Thoracic aorta (tissue), 2 donors: Measurements from ENCODE around the gene SRD5A1. TPM values are rescaled to one million over a fixed set of nuclear protein-coding genes. Genes with fewer than 3 reads are reported as not detected.
"Not testable (repeated sequence)": the region's sequence is repeated elsewhere in the genome, so short reads cannot be mapped to it uniquely, and the experiment has no call there.

Experiments
- ATAC-seq: fragments of 150-250 bp; one replicate; pipeline ENCODE4 v1.8.0; 2017; ENCODE audit warnings: low read depth; ENCODE audit not compliant: insufficient number of reproducible peaks, low FRiP score
- DNase-seq: peaks from one replicate; pipeline ENCODE4 v3.0.0-alpha.2; 2020; ENCODE audit warnings: low spot score
- H3K27ac ChIP-seq, 2 donors: fragments of 200-600 bp; sonication (generic); 1 replicate in 1 of 2; 2 replicates in 1 of 2; pipeline ENCODE4 v1.5.1; 2016; ENCODE audit warnings: mild to moderate bottlenecking in 2 of 2, moderate library complexity in 2 of 2
- H3K27me3 ChIP-seq: fragments of 200-600 bp; sonication (generic); replicated peaks from 2 replicates; pipeline ENCODE4 v1.6.0; 2016; ENCODE audit warnings: mild to moderate bottlenecking; ENCODE audit not compliant: insufficient read depth
- H3K36me3 ChIP-seq: fragments of 200-600 bp; sonication (generic); one replicate; pipeline ENCODE4 v1.5.1; 2016
- H3K4me1 ChIP-seq, 2 donors: fragments of 200-600 bp; sonication (generic); 1 replicate in 1 of 2; 2 replicates in 1 of 2; pipeline versions ENCODE4 v1.5.1 to v1.6.0; 2016; ENCODE audit warnings: low read depth in 2 of 2, mild to moderate bottlenecking in 1 of 2; ENCODE audit not compliant: control insufficient read depth in 1 of 2
- H3K4me3 ChIP-seq: fragments of 200-600 bp; sonication (generic); 2 replicates; pipeline ENCODE4 v1.5.1; 2016; ENCODE audit warnings: mild to moderate bottlenecking
- H3K9me3 ChIP-seq: fragments of 200-600 bp; sonication (generic); 2 replicates; pipeline ENCODE4 v1.5.1; 2016
- CTCF ChIP-seq: fragments of 200-600 bp; sonication (generic); IDR thresholded peaks from one replicate; pipeline ENCODE4 v1.5.1; 2019; ENCODE audit warnings: antibody characterized with exemption
- total RNA-seq, 2 donors: library from RNA; depleted of rRNA; stranded (reverse); fragments of >200 nt; gene quantifications; one replicate each; pipeline versions ENCODE4 v1.1.0 to v1.2.3, GENCODE V29; 2016

Gene SRD5A1
- total RNA-seq, 2 donors from 2014 or later, result 7.6 to 8.5 TPM

DNA sequence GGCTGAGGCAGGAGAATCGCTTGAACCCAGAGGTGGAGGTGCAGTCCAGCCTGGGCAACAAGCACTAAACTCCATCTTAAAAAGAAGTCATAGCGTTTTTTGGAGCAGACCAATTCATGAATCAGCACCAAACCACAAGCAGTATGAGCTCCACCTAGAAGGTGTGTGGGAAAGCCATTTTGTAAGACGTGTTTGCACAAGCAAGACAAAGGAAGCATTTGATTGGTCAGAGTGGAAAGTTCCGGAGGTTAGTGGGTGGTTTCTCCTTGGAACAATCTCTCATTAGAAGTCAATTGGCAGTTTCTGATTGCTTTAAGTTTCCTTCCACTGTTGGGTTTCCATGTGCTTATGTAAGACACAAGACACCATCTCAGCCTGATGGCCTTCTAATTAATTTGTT lies 5.0 kb downstream of the SRD5A1 start:
- no peaks in the 10 kb centered on the region for H3K27me3 ChIP-seq
- DNase-seq (no peak), ATAC-seq (no peak)
- H3K9me3 ChIP-seq, result no peaks in the 10 kb centered on the region
- H3K27ac ChIP-seq, result no peak overlapping the region
- peaks cover 0 to 8% of the 10 kb centered on the region in 2 donors for H3K4me1 ChIP-seq
- no peak overlapping the region for H3K4me3 ChIP-seq
- no peak for TF ChIP-seq CTCF
- no peaks in the 10 kb centered on the region for H3K36me3 ChIP-seq

- ATAC-seq (no peak), DNase-seq (no peak)
- no peaks in the 10 kb centered on the region for H3K4me1 ChIP-seq
- H3K27me3 ChIP-seq, result no peaks in the 10 kb centered on the region
- no peak overlapping the region for H3K4me3 ChIP-seq
- H3K36me3 ChIP-seq, result no peaks in the 10 kb centered on the region
- no peaks in the 10 kb centered on the region for H3K9me3 ChIP-seq
- TF ChIP-seq CTCF, result no peak
- H3K27ac ChIP-seq, result no peak overlapping the region
Observed at GRCh38 chr5:6642655-6643054, 9.4 kb downstream of the SRD5A1 start.

- H3K36me3 ChIP-seq, result no peaks in the 10 kb centered on the region
- H3K27ac ChIP-seq, result no peak overlapping the region
- TF ChIP-seq CTCF, result no peak
- ATAC-seq, result no peak
- H3K4me1 ChIP-seq, result no peaks in the 10 kb centered on the region
- H3K4me3 ChIP-seq, result no peak overlapping the region
- no peaks in the 10 kb centered on the region for H3K27me3 ChIP-seq
- H3K9me3 ChIP-seq, result no peaks in the 10 kb centered on the region
- no peak for DNase-seq
Observed at GRCh38 chr5:6644794-6645241, 11.6 kb downstream of the SRD5A1 start.

- not testable (repeated sequence) for H3K27me3 ChIP-seq, H3K36me3 ChIP-seq, H3K27ac ChIP-seq, ATAC-seq, H3K9me3 ChIP-seq, H3K4me3 ChIP-seq, DNase-seq, H3K4me1 ChIP-seq
Observed at GRCh38 chr5:6645571-6646362, 12.5 kb downstream of the SRD5A1 start.

GRCh38 chr5:6649186-6649585 lies 15.9 kb downstream of the SRD5A1 start:
- H3K4me1 ChIP-seq, result no peaks in the 10 kb centered on the region
- no peak for TF ChIP-seq CTCF
- no peak overlapping the region for H3K4me3 ChIP-seq
- H3K27me3 ChIP-seq, result no peaks in the 10 kb centered on the region
- no peak for ATAC-seq
- no peaks in the 10 kb centered on the region for H3K9me3 ChIP-seq
- H3K36me3 ChIP-seq, result no peaks in the 10 kb centered on the region
- H3K27ac ChIP-seq, result no peak overlapping the region
- no peak for DNase-seq

DNA sequence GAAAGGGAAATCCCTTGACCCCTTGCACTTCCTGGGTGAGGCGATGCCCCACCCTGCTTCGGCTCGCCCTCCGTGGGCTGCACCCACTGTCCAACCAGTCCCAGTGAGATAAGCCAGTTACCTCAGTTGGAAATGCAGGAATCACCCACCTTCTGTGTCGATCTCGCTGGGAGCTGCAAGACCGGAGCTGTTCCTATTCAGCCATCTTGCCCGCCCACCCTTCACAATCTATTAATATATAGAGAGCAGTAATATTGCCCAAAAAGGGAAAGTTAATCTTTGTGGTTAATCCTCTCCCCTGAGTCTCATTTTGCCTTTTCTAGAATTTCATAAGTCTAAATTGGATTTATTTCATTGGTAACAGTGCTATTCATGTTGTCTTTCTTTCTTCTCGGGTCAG lies 16.4 kb downstream of the SRD5A1 start:
- H3K36me3 ChIP-seq, result no peaks in the 10 kb centered on the region

More for the DNA sequence above, 16.4 kb downstream of the SRD5A1 start:
- no peak for ATAC-seq
- no peaks in the 10 kb centered on the region for H3K4me1 ChIP-seq
- H3K9me3 ChIP-seq, result no peaks in the 10 kb centered on the region
- H3K4me3 ChIP-seq, result no peak overlapping the region
- no peak overlapping the region for H3K27ac ChIP-seq
- TF ChIP-seq CTCF, result no peak
- H3K27me3 ChIP-seq, result no peaks in the 10 kb centered on the region
- DNase-seq, result no peak
